KMS-11 (cell line): ENCODE data around the gene HTR4.

ENCODE experiments used
- H2AFZ ChIP-seq: fragments of 200-600 bp; sonication (generic); 2 replicates; pipeline ENCODE4 v1.6.1; 2016; ENCODE audit warnings: antibody characterized with exemption, mixed run types, low read depth
- H3K27ac ChIP-seq: fragments of 200-600 bp; sonication (generic); 2 replicates; pipeline ENCODE4 v1.6.1; 2016; ENCODE audit warnings: mild to moderate bottlenecking, mixed run types
- H3K27me3 ChIP-seq: fragments of 200-600 bp; sonication (generic); 2 replicates; pipeline ENCODE4 v1.6.1; 2017; ENCODE audit warnings: mild to moderate bottlenecking, low read depth, mixed run types, moderate library complexity; ENCODE audit not compliant: insufficient read depth
- H3K36me3 ChIP-seq: fragments of 200-600 bp; sonication (generic); 2 replicates; pipeline ENCODE4 v1.6.1; 2017; ENCODE audit warnings: mild to moderate bottlenecking, mixed run types; ENCODE audit not compliant: insufficient read depth
- H3K4me1 ChIP-seq: fragments of 200-600 bp; sonication (generic); 2 replicates; pipeline ENCODE4 v1.6.1; 2016; ENCODE audit warnings: mild to moderate bottlenecking, low read depth, mixed run types; ENCODE audit not compliant: poor library complexity, severe bottlenecking
- H3K4me2 ChIP-seq: fragments of 200-600 bp; sonication (generic); 2 replicates; pipeline ENCODE4 v1.7.0; 2016; ENCODE audit warnings: mild to moderate bottlenecking, mixed run types
- H3K4me3 ChIP-seq: fragments of 200-600 bp; sonication (generic); IDR thresholded peaks from 2 replicates; pipeline ENCODE4 v1.6.1; 2017; ENCODE audit warnings: low read depth, low read length, mixed read lengths; ENCODE audit not compliant: insufficient read depth
- H3K79me2 ChIP-seq: fragments of 200-600 bp; sonication (generic); 2 replicates; pipeline ENCODE4 v1.6.1; 2016; ENCODE audit warnings: low read depth, mixed run types; ENCODE audit not compliant: insufficient read depth
- H3K9ac ChIP-seq: fragments of 200-600 bp; sonication (generic); 2 replicates; pipeline ENCODE4 v1.6.1; 2016; ENCODE audit warnings: mild to moderate bottlenecking, mixed run types
- H4K20me1 ChIP-seq: fragments of 200-600 bp; sonication (generic); 2 replicates; pipeline ENCODE4 v1.6.1; 2016; ENCODE audit warnings: mild to moderate bottlenecking, mixed run types; ENCODE audit not compliant: insufficient read depth
- TF ChIP-seq, protein P1 (sequence below): fragments of 200-600 bp; sonication (generic); conservative IDR thresholded peaks from 2 replicates; pipeline ENCODE4 v1.6.1; 2017; ENCODE audit warnings: low read depth, mild to moderate bottlenecking, antibody characterized with exemption, low read length, moderate library complexity, mixed read lengths

HTR4 gene

DNA sequence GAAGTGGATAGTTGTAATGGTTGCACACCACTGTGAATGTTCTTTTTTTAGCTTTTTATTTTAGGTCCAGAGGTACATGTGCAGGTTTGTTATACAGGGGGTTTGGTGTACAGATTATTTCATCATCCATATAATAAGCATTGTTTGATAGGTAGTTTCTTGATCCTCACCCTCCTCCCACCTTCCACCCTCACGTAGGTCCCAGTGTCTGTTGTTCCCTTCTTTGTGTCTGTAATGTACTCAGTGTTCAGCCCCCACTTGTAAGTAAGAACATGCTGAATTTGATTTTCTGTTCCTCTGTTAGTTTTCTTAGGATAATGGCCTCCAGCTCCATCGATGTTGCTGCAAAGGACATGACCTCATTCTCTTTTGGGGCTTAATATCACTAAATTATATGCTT, 99.7 kb downstream of the HTR4 start:
- no peaks in the 10 kb centered on the region for H3K79me2 ChIP-seq
- H3K4me3 ChIP-seq: no peak overlapping the region
- H3K36me3 ChIP-seq: no peaks in the 10 kb centered on the region
- H3K9ac ChIP-seq: no peak overlapping the region
- no peak overlapping the region for H3K27ac ChIP-seq
- no peak overlapping the region for H2AFZ ChIP-seq
- H3K27me3 ChIP-seq: no peaks in the 10 kb centered on the region
- H4K20me1 ChIP-seq: no peaks in the 10 kb centered on the region
- no peaks in the 10 kb centered on the region for H3K4me1 ChIP-seq
- TF ChIP-seq, protein P1, sequence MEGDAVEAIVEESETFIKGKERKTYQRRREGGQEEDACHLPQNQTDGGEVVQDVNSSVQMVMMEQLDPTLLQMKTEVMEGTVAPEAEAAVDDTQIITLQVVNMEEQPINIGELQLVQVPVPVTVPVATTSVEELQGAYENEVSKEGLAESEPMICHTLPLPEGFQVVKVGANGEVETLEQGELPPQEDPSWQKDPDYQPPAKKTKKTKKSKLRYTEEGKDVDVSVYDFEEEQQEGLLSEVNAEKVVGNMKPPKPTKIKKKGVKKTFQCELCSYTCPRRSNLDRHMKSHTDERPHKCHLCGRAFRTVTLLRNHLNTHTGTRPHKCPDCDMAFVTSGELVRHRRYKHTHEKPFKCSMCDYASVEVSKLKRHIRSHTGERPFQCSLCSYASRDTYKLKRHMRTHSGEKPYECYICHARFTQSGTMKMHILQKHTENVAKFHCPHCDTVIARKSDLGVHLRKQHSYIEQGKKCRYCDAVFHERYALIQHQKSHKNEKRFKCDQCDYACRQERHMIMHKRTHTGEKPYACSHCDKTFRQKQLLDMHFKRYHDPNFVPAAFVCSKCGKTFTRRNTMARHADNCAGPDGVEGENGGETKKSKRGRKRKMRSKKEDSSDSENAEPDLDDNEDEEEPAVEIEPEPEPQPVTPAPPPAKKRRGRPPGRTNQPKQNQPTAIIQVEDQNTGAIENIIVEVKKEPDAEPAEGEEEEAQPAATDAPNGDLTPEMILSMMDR: no peak
- H3K4me2 ChIP-seq: no peak overlapping the region

DNA sequence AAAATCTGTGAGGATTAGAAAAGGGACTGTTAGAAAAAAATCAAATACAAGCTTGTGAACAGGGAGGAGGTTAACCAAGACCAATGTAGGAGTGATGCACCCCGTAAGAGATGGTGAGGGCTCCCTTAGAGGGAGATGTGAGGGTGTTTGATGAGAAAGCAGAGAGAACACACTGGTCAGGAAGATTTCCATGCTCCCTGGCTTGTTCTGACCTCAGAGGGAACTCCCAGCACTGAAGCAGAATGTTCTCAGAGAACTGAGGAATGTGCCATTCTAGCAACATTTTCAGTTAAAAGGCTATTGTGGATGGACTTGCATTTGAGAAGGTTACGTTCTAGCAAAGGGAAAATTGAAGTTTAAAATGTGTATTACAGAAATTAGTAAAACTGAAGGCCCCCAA, 110.6 kb downstream of the HTR4 start:
- H4K20me1 ChIP-seq: no peaks in the 10 kb centered on the region
- no peaks in the 10 kb centered on the region for H3K79me2 ChIP-seq
- H3K27ac ChIP-seq: no peak overlapping the region
- H3K4me1 ChIP-seq: peaks cover 16% of the 10 kb centered on the region
- no peak overlapping the region for H2AFZ ChIP-seq
- no peak overlapping the region for H3K4me2 ChIP-seq
- no peak overlapping the region for H3K4me3 ChIP-seq
- H3K36me3 ChIP-seq: no peaks in the 10 kb centered on the region
- H3K9ac ChIP-seq: no peak overlapping the region
- no peaks in the 10 kb centered on the region for H3K27me3 ChIP-seq
- TF ChIP-seq, protein P1: no peak

DNA sequence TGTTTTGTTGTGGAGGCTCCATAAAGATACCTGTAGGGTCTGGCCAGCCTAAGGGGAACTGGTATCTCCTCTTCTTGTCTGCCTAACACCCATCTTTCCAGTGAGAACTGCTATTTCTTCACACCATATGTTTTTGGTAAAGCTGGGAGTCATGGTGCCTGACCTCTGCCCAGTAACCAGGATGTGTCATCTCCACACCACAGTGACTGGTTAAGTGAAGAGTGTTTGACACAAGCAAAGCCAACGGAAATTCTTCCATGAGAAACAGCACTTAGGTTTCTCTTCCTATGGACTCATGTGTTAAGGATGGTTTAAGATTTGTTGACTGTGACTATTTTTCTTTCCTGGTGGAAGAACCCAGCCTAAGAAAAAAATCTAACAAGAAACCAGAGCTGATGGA, 111.5 kb downstream of the HTR4 start:
- H3K4me2 ChIP-seq: no peak overlapping the region

DNA sequence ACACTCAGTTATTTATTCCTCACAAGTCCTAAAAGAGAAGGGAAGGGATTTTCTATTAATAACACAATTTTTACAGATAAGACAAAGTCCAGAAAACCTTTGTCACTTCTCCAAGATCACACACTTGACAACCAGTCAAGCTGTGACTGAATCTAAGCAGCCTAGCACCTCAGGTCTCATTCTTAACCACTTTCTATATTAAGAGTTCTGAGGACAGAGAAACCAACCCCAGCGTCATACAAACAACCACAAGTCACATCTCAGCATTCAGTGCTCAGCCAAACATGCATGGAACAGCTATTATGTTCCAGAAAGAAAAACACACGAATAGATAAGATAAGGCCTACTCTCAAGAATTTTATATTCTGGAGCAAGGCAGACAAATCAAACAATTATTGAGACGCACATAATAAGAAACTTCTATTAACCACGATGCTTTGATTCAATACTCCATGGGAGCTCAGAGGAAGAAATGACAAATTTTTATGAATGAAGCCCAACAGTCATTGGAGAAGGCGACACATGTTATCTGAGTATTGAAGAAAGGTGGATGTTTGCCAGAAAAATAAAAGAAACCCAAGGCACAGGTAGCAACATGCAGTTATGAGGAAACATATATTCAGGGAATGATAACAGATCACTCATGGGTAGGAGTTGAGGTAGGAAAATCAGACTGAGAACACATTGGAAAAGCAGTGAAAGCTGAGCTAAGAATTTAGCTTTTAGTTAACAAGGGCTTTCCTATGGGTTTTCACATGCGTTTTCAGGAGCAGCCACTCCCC, 113.1 kb downstream of the HTR4 start:
- peaks cover 16% of the 10 kb centered on the region for H3K4me1 ChIP-seq
- H3K27me3 ChIP-seq: no peaks in the 10 kb centered on the region
- H3K36me3 ChIP-seq: no peaks in the 10 kb centered on the region
- H4K20me1 ChIP-seq: no peaks in the 10 kb centered on the region
- peak overlapping the region; percentile 44 for H3K4me2 ChIP-seq
- no peaks in the 10 kb centered on the region for H3K79me2 ChIP-seq
- TF ChIP-seq, protein P1: no peak
- H3K4me3 ChIP-seq: no peak overlapping the region
- H2AFZ ChIP-seq: peak overlapping the region; percentile 13; the same call in 1 of the 2 replicates
- H3K27ac ChIP-seq: no peak overlapping the region
- H3K9ac ChIP-seq: no peak overlapping the region

More for the DNA sequence above, 111.5 kb downstream of the HTR4 start:
- Histone ChIP-seq H3K4me1 (peaks cover 16% of the 10 kb centered on the region), H3K79me2 (no peaks in the 10 kb centered on the region), H3K36me3 (no peaks in the 10 kb centered on the region), H3K9ac (no peak overlapping the region), H3K27ac (no peak overlapping the region), H4K20me1 (no peaks in the 10 kb centered on the region), H2AFZ (no peak overlapping the region), H3K27me3 (no peaks in the 10 kb centered on the region), H3K4me3 (no peak overlapping the region)
- TF ChIP-seq, protein P1: no peak
